Stomach (tissue), 9 donors: ENCODE results near the gene CHIC2. TPM values are rescaled to one million over a fixed set of nuclear protein-coding genes. Genes with fewer than 3 reads are reported as not detected.

Experiments
- DNase-seq, 2 donors: peaks; one replicate each; pipeline versions ENCODE4 v3.0.0 to v3.0.0-alpha.2; 2013 to 2019
- H3K27ac ChIP-seq, 5 donors: fragments of 200-600 bp in 4 of 5; sonication (generic) in 4 of 5; one replicate each; pipeline ENCODE4 v1.5.1; 2013 to 2019; ENCODE audit warnings: mild to moderate bottlenecking in 1 of 5, moderate library complexity in 1 of 5
- H3K27me3 ChIP-seq, 3 donors: fragments of 200-600 bp; sonication (generic); one replicate each; pipeline ENCODE4 v1.5.1; 2017 to 2019; ENCODE audit warnings: mixed run types in 1 of 3
- H3K36me3 ChIP-seq, 4 donors: fragments of 200-600 bp; sonication (generic); 1 replicate in 3 of 4; 2 replicates in 1 of 4; pipeline ENCODE4 v1.5.1; 2016 to 2019
- H3K4me1 ChIP-seq, 4 donors: fragments of 200-600 bp; sonication (generic); one replicate each; pipeline ENCODE4 v1.5.1; 2016 to 2019
- H3K4me3 ChIP-seq, 4 donors: fragments of 200-600 bp; sonication (generic) in 3 of 4; one replicate each; pipeline ENCODE4 v1.5.1; 2016 to 2019; ENCODE audit warnings: mild to moderate bottlenecking in 1 of 4
- H3K9me3 ChIP-seq, 4 donors: fragments of 200-600 bp; sonication (generic); one replicate each; pipeline ENCODE4 v1.5.1; 2016 to 2019
- CTCF ChIP-seq, 7 experiments: fragments of 450-650 bp in 4 of 7; fragments of 200-600 bp in 3 of 7; sonication (generic) in 3 of 7; IDR thresholded peaks; one replicate each; pipeline ENCODE4 v1.5.1; 2016 to 2019; ENCODE audit warnings: antibody characterized with exemption in 7 of 7, control low read depth in 2 of 7, mild to moderate bottlenecking in 1 of 7
- EP300 ChIP-seq: sonication (generic); formaldehyde crosslinking; IDR thresholded peaks from one replicate; pipeline ENCODE4 v1.6.1; 2017; ENCODE audit warnings: antibody characterized with exemption
- POLR2A ChIP-seq, 4 donors: fragments of 450-650 bp; IDR thresholded peaks; one replicate each; pipeline ENCODE4 v1.6.1; 2016; ENCODE audit warnings: antibody characterized with exemption in 4 of 4, control low read depth in 2 of 4, mild to moderate bottlenecking in 1 of 4, moderate library complexity in 1 of 4
- POLR2AphosphoS5 ChIP-seq, 3 donors: sonication (generic); formaldehyde crosslinking; IDR thresholded peaks; one replicate each; pipeline ENCODE4 v1.6.1; 2016; ENCODE audit warnings: antibody characterized with exemption in 3 of 3
- WGBS, 5 donors: extraction: QIAGEN DNeasy Blood & Tissue Kit in 3 of 5; methylation state at CpG; one replicate each; pipeline versions ENCODE4 v1.1.5 to v1.1.7; 2013 to 2018; 5-methylcytosine and 5-hydroxymethylcytosine counted together
- intact Hi-C: fragments of 100-400 bp; cut with DNase I; formaldehyde crosslinking; loops from one replicate; pipeline ENCODE4 v1.15.1; 2023; ENCODE audit warnings: low total_unique reads
- polyA plus RNA-seq, 3 donors: library from polyadenylated mRNA; stranded (reverse); fragments of 200-250 nt; gene quantifications; one replicate each; pipeline ENCODE4 v1.2.3, GENCODE V29; 2013
- total RNA-seq, 5 donors: library from RNA; depleted of rRNA; stranded (reverse); fragments of >200 nt; gene quantifications; one replicate each; pipeline versions ENCODE4 v1.1.0 to v1.2.3, GENCODE V29; 2014 to 2016
- donor health status: healthy with polysubstance abuse.
- donor health status: Bipolar disorder and iron deficiency.
- donor health status: healthy.

Gene CHIC2
- total and polyA plus RNA-seq, 8 donors = 9.8 to 128 (median 27.2) TPM

GRCh38 chr4:53963781-53964180 lies 100.6 kb downstream of the CHIC2 start:
- intact Hi-C loops = no loop called here
- no peak overlapping the region for H3K4me3 ChIP-seq
- H3K36me3 ChIP-seq = no peaks in the 10 kb centered on the region
- WGBS, 5 donors = 61 to 74% (median 66%) methylated on average over 3 of the region's 3 CpGs
- no peak for TF ChIP-seq CTCF (IDR thresholded peaks at IDR 0.05)
- no peak overlapping the region for H3K27ac ChIP-seq
- no peaks in the 10 kb centered on the region for H3K27me3 ChIP-seq
- no peaks in the 10 kb centered on the region for H3K9me3 ChIP-seq
- no peaks in the 10 kb centered on the region for H3K4me1 ChIP-seq
- DNase-seq = no peak

GRCh38 chr4:53963336-53963735 lies 101.1 kb downstream of the CHIC2 start:
- no peaks in the 10 kb centered on the region for H3K36me3 ChIP-seq
- H3K4me3 ChIP-seq = no peak overlapping the region
- TF ChIP-seq CTCF (IDR thresholded peaks at IDR 0.05) = no peak
- TF ChIP-seq EP300 = no peak
- TF ChIP-seq POLR2A (IDR thresholded peaks at IDR 0.05) = no peak
- TF ChIP-seq POLR2AphosphoS5 (IDR thresholded peaks at IDR 0.05) = no peak
- H3K27ac ChIP-seq = no peak overlapping the region
- H3K9me3 ChIP-seq = no peaks in the 10 kb centered on the region
- WGBS, 5 donors = 85 to 94% (median 93%) methylated on average over 4 of the region's 4 CpGs
- H3K27me3 ChIP-seq = no peaks in the 10 kb centered on the region
- intact Hi-C loops = no loop called here
- DNase-seq = no peak
- H3K4me1 ChIP-seq = no peaks in the 10 kb centered on the region

GRCh38 chr4:53962516-53963225 lies 101.7 kb downstream of the CHIC2 start:
- no peaks in the 10 kb centered on the region for H3K36me3 ChIP-seq
- H3K27ac ChIP-seq = no peak overlapping the region
- H3K4me3 ChIP-seq = no peak overlapping the region
- peak in 1 of 2 donors; percentile 12 for DNase-seq
- no peaks in the 10 kb centered on the region for H3K27me3 ChIP-seq
- TF ChIP-seq CTCF (IDR thresholded peaks at IDR 0.05) (no peak), POLR2AphosphoS5 (IDR thresholded peaks at IDR 0.05) (no peak), POLR2A (IDR thresholded peaks at IDR 0.05) (no peak), EP300 (no peak)
- no peaks in the 10 kb centered on the region for H3K4me1 ChIP-seq
- intact Hi-C loops = no loop called here
- no peaks in the 10 kb centered on the region for H3K9me3 ChIP-seq
- WGBS, 5 donors = 53 to 68% (median 63%) methylated on average over 4 of the region's 4 CpGs

- Histone ChIP-seq H3K4me3 (no peak overlapping the region), H3K36me3 (no peaks in the 10 kb centered on the region), H3K27ac (no peak overlapping the region), H3K9me3 (no peaks in the 10 kb centered on the region), H3K27me3 (no peaks in the 10 kb centered on the region), H3K4me1 (no peaks in the 10 kb centered on the region)
- intact Hi-C loops = no loop called here
- TF ChIP-seq EP300 (no peak), POLR2A (IDR thresholded peaks at IDR 0.05) (no peak), POLR2AphosphoS5 (IDR thresholded peaks at IDR 0.05) (no peak)
- DNase-seq = no peak
- WGBS, 5 donors = 81 to 94% (median 88%) methylated on average over 1 of the region's 1 CpG
Measured at GRCh38 chr4:53961351-53961750, 103.1 kb downstream of the CHIC2 start.

GRCh38 chr4:53960843-53961242 lies 103.6 kb downstream of the CHIC2 start:
- H3K4me1 ChIP-seq = no peaks in the 10 kb centered on the region
- H3K4me3 ChIP-seq = no peak overlapping the region
- no peak for DNase-seq
- no peaks in the 10 kb centered on the region for H3K9me3 ChIP-seq
- WGBS, 5 donors = 80 to 93% (median 85%) methylated on average over 5 of the region's 5 CpGs
- H3K27ac ChIP-seq = no peak overlapping the region
- H3K36me3 ChIP-seq = no peaks in the 10 kb centered on the region
- TF ChIP-seq POLR2AphosphoS5 (IDR thresholded peaks at IDR 0.05) = no peak
- TF ChIP-seq POLR2A (IDR thresholded peaks at IDR 0.05) = no peak
- TF ChIP-seq CTCF (IDR thresholded peaks at IDR 0.05) = no peak
- TF ChIP-seq EP300 = no peak
- intact Hi-C loops = no loop called here
- H3K27me3 ChIP-seq = no peaks in the 10 kb centered on the region
